Measurements from ENCODE around the gene KRT6B. TPM values are rescaled to one million over a fixed set of nuclear protein-coding genes. Genes with fewer than 3 reads are reported as not detected.

Gene KRT6B
- total and polyA plus RNA-seq, 7 donors, result 0.60 to 0.61 TPM; not detected in 5

DNA sequence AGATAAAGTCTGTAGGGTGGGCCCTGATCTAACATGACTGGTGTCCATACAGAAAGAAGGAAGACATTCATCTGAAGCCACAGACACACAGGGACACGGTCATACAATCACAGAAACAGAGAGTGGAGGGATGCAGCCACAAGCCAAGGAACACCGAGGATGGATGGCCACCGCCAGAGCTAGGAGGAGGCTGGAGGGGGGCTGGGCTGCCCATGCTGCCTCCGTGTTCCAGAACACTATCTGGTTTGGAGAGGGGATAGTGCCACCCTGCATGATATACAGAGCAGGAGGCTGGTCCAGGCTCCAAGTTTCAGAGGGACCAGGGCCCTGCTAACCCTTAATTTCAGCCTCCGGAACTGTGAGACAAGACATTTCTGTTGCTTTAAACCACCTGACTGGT lies 26.5 kb downstream of the KRT6B start:
- Histone ChIP-seq H3K27ac (peak overlapping the region in 3 of 4 donors; percentile 43 to 83 (median 80)), H3K27me3 (no peaks in the 10 kb centered on the region), H3K9me3 (no peaks in the 10 kb centered on the region), H3K4me1 (peaks cover 0 to 57% (median 31%) of the 10 kb centered on the region in 4 donors), H3K36me3 (no peaks in the 10 kb centered on the region), H3K4me3 (no peak overlapping the region)
- intact Hi-C loops (cut with DNase I), result no loop called here
- no peak for DNase-seq
- no peak for TF ChIP-seq POLR2AphosphoS5 (IDR thresholded peaks at IDR 0.05)
- TF ChIP-seq EP300 (IDR thresholded peaks at IDR 0.05), result no peak
- no peak for TF ChIP-seq POLR2A (IDR thresholded peaks at IDR 0.05)
- TF ChIP-seq CTCF (IDR thresholded peaks at IDR 0.05), result no peak
- WGBS, 2 donors, result 90% methylated on average over 5 of the region's 5 CpGs

DNA sequence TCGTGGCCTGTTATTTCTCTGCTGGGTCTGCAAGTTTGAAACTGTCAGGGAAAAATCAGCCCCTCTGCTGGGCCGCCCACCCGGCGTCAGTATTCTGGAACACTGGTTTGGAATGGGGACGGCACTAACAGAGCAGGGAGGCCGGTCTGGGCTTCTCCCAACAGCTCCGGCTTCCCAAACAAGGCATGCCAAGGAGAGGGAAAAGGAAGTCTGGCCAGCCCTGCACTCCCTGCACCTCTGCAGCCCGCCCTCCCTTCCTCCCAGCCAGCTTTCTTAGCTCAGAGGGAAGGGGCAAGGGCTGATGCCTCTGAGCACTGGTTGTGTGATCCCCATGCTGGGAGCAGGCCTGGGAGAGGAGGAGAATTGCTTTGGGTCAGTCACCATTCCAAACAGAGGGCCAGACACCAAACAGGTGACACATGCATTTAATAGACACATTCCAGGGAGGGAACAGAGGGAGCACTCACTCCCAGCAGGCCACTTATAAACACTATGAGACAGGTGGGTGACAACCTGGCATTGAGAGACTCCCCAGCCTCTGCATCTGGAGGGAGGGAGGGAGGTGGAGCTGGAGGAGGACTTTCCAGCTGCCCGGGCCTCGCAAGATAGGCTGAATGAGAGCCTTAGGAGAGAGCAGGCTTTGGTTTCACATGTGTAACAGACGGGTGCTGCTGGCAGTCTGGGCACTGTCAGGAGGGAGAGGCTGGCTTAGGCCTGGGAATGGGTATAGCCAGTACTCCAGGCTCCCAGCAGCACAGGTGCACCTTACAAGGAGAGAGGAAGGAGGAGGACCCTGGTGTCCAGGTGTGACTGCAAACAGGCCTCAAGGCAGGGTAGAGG lies 28.1 kb downstream of the KRT6B start:
- peak; percentile 69 for DNase-seq
- 73 to 80% methylated on average over 11 of the region's 11 CpGs for WGBS, 2 donors
- TF ChIP-seq EP300 (IDR thresholded peaks at IDR 0.05) (peak in 1 of 4 donors; percentile 30), POLR2AphosphoS5 (IDR thresholded peaks at IDR 0.05) (peak in 3 of 4 donors; percentile 61 to 73 (median 61)), POLR2A (IDR thresholded peaks at IDR 0.05) (no peak)
- Histone ChIP-seq H3K4me3 (no peak overlapping the region), H3K4me1 (peaks cover 0 to 57% (median 31%) of the 10 kb centered on the region in 4 donors), H3K27ac (peak overlapping the region; percentile 55 to 83 (median 79)), H3K36me3 (no peaks in the 10 kb centered on the region), H3K9me3 (no peaks in the 10 kb centered on the region), H3K27me3 (no peaks in the 10 kb centered on the region)
- intact Hi-C loops (cut with DNase I), result loop anchor here (5.0 kb wide), 1 partner anchor 88 kb away; no protein-coding TSS in a partner anchor

GRCh38 chr12:52423035-52423434 lies 28.9 kb downstream of the KRT6B start:
- DNase-seq, result no peak
- Histone ChIP-seq H3K4me3 (no peak overlapping the region), H3K36me3 (no peaks in the 10 kb centered on the region), H3K27ac (peak overlapping the region; percentile 55 to 83 (median 79)), H3K27me3 (no peaks in the 10 kb centered on the region), H3K9me3 (no peaks in the 10 kb centered on the region), H3K4me1 (peaks cover 0 to 57% (median 31%) of the 10 kb centered on the region in 4 donors)
- intact Hi-C loops (cut with DNase I), result loop anchor here (5.0 kb wide), 1 partner anchor 89 kb away; no protein-coding TSS in a partner anchor
- TF ChIP-seq POLR2AphosphoS5 (IDR thresholded peaks at IDR 0.05), result peak in 3 of 4 donors; percentile 5 to 39 (median 16)
- TF ChIP-seq EP300 (IDR thresholded peaks at IDR 0.05), result no peak
- WGBS, 2 donors, result 68 to 80% methylated on average over 6 of the region's 6 CpGs

DNA sequence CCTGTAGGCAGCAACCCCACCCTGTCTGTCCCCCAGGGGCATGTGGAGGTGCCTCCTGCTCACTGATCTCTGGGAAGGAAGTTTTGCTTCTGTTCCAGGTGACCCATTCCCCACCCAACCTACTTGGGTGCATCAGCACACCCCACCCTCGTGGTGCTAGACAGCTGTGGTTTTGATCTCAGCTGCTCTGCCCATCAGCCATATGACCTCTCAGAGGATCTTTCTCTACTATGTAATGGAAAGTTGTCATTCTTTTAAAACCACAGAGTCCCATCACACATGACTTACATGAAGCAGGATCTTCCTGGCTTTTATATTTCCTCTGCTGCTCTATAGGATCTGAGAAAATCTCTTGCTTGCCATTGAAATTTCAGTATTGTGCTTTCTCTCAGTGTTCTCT lies 32.3 kb downstream of the KRT6B start:
- intact Hi-C loops (cut with DNase I), result loop anchor here (5.0 kb wide), 1 partner anchor 93 kb away; no protein-coding TSS in a partner anchor
- TF ChIP-seq EP300 (IDR thresholded peaks at IDR 0.05) (no peak), POLR2A (IDR thresholded peaks at IDR 0.05) (no peak), CTCF (IDR thresholded peaks at IDR 0.05) (no peak), POLR2AphosphoS5 (IDR thresholded peaks at IDR 0.05) (no peak)
- H3K27me3 ChIP-seq, result no peaks in the 10 kb centered on the region
- H3K9me3 ChIP-seq, result no peaks in the 10 kb centered on the region
- peaks cover 0 to 47% (median 46%) of the 10 kb centered on the region in 4 donors for H3K4me1 ChIP-seq
- no peak for DNase-seq
- no peak overlapping the region for H3K4me3 ChIP-seq
- H3K36me3 ChIP-seq, result no peaks in the 10 kb centered on the region
- H3K27ac ChIP-seq, result no peak overlapping the region
- whole genome bisulfite sequencing, 2 donors, result 43 to 51% methylated on average over 1 of the region's 1 CpG

- Histone ChIP-seq H3K27me3 (no peaks in the 10 kb centered on the region), H3K4me3 (no peak overlapping the region), H3K4me1 (peaks cover 0 to 43% (median 36%) of the 10 kb centered on the region in 4 donors), H3K27ac (no peak overlapping the region), H3K9me3 (no peaks in the 10 kb centered on the region), H3K36me3 (no peaks in the 10 kb centered on the region)
- no peak for TF ChIP-seq POLR2AphosphoS5 (IDR thresholded peaks at IDR 0.05)
- TF ChIP-seq CTCF (IDR thresholded peaks at IDR 0.05), result no peak
- TF ChIP-seq EP300 (IDR thresholded peaks at IDR 0.05), result no peak
- no peak for TF ChIP-seq POLR2A (IDR thresholded peaks at IDR 0.05)
- WGBS, 2 donors, result 80 to 90% methylated on average over 4 of the region's 4 CpGs
- intact Hi-C loops (cut with DNase I), result no loop called here
- no peak for DNase-seq
Measured at GRCh38 chr12:52418576-52419110, 33.3 kb downstream of the KRT6B start.

Measured in sigmoid colon (tissue), 7 donors.